D721Med (cell line): ENCODE measurements around the gene NUP54.

Experiments
- DNase-seq: peaks from one replicate; pipeline ENCODE4 v3.0.0; 2011; ENCODE audit warnings: low spot score; ENCODE audit not compliant: insufficient read length
- FAIRE-seq: peaks from 2 replicates; lab custom pipeline; 2011; peaks lifted over from hg19 to GRCh38; lab: Jason Lieb, UNC
- CTCF ChIP-seq: IDR thresholded peaks from 2 replicates; pipeline ENCODE4 v1.5.1; 2012; ENCODE audit warnings: mild to moderate bottlenecking, control low read depth; ENCODE audit not compliant: insufficient read depth; ENCODE audit errors: missing control alignments

NUP54 gene

DNA sequence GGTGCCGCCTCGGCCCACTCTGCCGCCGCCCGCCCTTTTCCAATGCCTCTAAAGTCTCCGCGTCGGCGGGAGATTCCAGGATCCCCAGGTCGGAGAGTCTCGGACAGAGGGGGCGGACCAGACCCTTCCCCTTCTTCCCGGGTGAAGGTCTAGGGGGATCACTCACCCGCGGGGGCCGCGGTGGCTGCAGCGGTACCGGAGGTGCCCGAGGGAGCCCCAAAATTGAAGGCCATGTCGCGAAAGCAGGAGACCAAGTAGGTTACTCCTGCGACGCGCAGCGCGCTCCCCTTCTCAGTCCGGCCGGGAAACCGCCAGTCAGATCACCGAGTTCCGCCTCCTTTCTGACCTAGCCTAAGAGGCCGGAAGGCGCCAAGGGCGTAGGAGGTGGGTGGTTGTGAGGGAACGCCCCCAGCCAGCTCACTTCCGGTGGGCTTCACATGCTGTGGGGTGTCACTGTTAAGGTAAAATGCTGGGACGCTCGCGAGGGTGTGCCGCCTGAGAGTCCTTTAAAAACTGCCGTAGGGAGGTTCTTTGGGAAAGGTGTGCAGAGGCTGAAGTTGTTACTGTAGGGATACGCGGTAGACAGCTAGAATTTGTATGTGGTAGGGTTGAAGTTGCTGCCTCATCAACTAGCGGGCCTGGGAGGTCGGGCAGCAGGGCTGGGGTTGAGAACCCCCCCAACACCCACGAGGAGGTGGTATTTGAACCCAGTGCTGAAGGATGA lies at the start of gene NUP54:
NUP54 (minus strand) TSS at position 256 of the 724 bp plus-strand sequence; CDS start at position 233, 23 bp downstream.
- no peak for TF ChIP-seq CTCF
- FAIRE-seq: peak; percentile 6
- peak; percentile 64 for DNase-seq

GRCh38 chr4:76197031-76197743 lies 49.0 kb upstream of the NUP54 start:
- TF ChIP-seq CTCF: no peak
- no peak for FAIRE-seq
- DNase-seq: no peak

DNA sequence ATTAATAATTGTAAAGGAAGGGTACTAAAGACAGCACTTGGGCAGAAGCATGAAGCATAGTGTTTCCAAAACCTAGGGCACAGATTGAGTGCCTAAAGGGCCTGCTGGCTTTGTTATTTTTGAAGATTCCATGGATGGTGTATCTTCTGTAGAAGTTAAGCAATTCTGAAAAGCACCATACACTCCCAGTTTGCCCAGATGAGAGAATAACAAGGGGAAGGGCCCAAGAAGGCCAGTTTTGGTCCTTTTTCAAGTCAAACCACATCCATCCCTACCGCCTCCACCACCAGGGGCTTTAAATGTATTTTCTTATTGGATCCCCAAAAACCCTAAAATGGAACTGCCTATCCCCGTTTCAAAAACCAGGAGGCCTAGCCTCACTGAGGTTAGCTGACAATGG lies 48.2 kb upstream of the NUP54 start:
- FAIRE-seq (no peak), DNase-seq (no peak)
- no peak for TF ChIP-seq CTCF

- TF ChIP-seq CTCF: no peak
- FAIRE-seq (no peak), DNase-seq (no peak)
These were observed 47.1 kb upstream of the NUP54 start for GRCh38 chr4:76195326-76195725.

DNA sequence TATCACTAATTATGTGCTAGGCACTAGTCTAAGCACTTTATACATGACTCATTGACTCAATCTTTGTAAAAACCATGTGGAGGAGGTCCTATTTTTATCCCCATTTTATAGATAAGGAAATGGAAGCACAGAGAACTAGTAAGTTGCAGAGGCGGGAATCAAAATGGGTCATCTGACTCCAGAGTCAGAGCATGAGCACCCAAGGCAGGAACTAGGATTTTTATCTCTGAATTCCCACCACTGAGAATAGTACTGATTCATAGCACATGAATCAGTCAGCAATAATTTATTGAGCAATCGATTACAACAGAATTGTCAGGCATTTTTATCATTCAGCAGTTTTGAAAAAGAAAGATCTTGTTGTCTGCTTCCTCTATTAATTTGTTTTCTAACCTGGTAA lies 46.1 kb upstream of the NUP54 start:
- no peak for DNase-seq
- no peak for TF ChIP-seq CTCF
- FAIRE-seq: no peak

DNA sequence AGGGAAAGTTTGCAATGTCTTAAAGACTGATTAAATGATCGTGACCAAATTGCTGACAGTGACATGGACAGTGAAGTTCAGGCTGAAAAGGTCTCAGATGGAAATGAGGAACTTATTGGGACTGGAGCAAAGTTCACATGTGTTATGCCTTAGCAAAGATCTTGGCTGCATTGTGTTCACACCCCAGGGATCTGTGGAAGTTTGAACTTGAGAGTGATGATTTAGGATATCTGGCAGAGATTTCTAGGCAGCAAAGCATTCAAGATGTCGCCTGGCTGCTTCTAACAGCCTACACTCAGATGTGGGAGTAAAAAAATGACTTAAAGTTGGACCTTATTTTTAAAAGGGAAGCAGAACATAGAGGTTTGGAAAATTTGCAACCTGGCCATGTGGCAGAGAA lies 44.0 kb upstream of the NUP54 start:
- FAIRE-seq: no peak

More for the DNA sequence above, 44.0 kb upstream of the NUP54 start:
- DNase-seq: no peak
- TF ChIP-seq CTCF: no peak
